Retinal pigment epithelial cell (primary cell): Measurements from ENCODE around the gene PRMT7.

Experiments
- DNase-seq: peaks from one replicate; pipeline ENCODE4 v3.0.0-alpha.2; 2010; ENCODE audit warnings: low read depth
- H3K4me3 ChIP-seq: 2 replicates; pipeline ENCODE4 v1.5.1; 2011; ENCODE audit warnings: mild to moderate bottlenecking, low read length, control low read depth, moderate library complexity
- CTCF ChIP-seq: conservative IDR thresholded peaks from 2 replicates; pipeline ENCODE4 v1.5.1; 2011; ENCODE audit warnings: low read depth, low read length, control low read depth, inconsistent platforms

Gene PRMT7

GRCh38 chr16:68298312-68298711 is 12.5 kb upstream of the PRMT7 start:
- no peak overlapping the region for H3K4me3 ChIP-seq
- no peak for DNase-seq
- TF ChIP-seq CTCF: no peak

- DNase-seq: peak; percentile 100
- no peak for TF ChIP-seq CTCF
- no peak overlapping the region for H3K4me3 ChIP-seq
These were observed 11.8 kb upstream of the PRMT7 start for GRCh38 chr16:68298907-68299561.

GRCh38 chr16:68299571-68300453 is 11.0 kb upstream of the PRMT7 start:
- no peak for TF ChIP-seq CTCF
- H3K4me3 ChIP-seq: no peak overlapping the region
- DNase-seq: no peak

GRCh38 chr16:68300734-68301459 is 9.9 kb upstream of the PRMT7 start:
- H3K4me3 ChIP-seq: no peak overlapping the region
- DNase-seq: peak; percentile 53
- peak; percentile 4 for TF ChIP-seq CTCF

- no peak for DNase-seq
- H3K4me3 ChIP-seq: no peak overlapping the region
- TF ChIP-seq CTCF: no peak
These were observed 4.2 kb upstream of the PRMT7 start for GRCh38 chr16:68306633-68307032.

GRCh38 chr16:68309799-68310198 is 1.0 kb upstream of the PRMT7 start:
- no peak for DNase-seq
- peak overlapping the region; percentile 95 for H3K4me3 ChIP-seq
- TF ChIP-seq CTCF: no peak
